Neural cell (in vitro differentiated cells): ENCODE results near the gene AVEN. TPM values are rescaled to one million over a fixed set of nuclear protein-coding genes. Genes with fewer than 3 reads are reported as not detected.

Source experiments
- H2AFZ ChIP-seq: fragments of 200-600, 300-800 bp; sonication (generic), shearing (Covaris generic); 2 replicates; pipeline ENCODE4 v1.6.0; 2014; ENCODE audit warnings: low read depth, mild to moderate bottlenecking, antibody characterized with exemption, low read length, moderate library complexity
- H3F3A ChIP-seq: fragments of 200-600 bp; shearing (Covaris generic); 2 replicates; pipeline ENCODE4 v1.6.1; 2016; ENCODE audit warnings: mild to moderate bottlenecking, moderate library complexity, mixed read lengths, antibody characterized with exemption, low read length; ENCODE audit not compliant: insufficient read depth, poor library complexity, severe bottlenecking
- H3K27ac ChIP-seq: fragments of 200-600, 300-800 bp; sonication (generic), shearing (Covaris generic); 2 replicates; pipeline ENCODE4 v1.5.1; 2014; ENCODE audit warnings: mild to moderate bottlenecking, low read length, moderate library complexity
- H3K27me3 ChIP-seq: fragments of 300-800, 200-600 bp; sonication (generic), shearing (Covaris generic); 2 replicates; pipeline ENCODE4 v1.6.0; 2014; ENCODE audit warnings: mild to moderate bottlenecking, low read depth, low read length, moderate library complexity; ENCODE audit not compliant: insufficient read depth
- H3K36me3 ChIP-seq: fragments of 300-800, 200-600 bp; sonication (generic), shearing (Covaris generic); 2 replicates; pipeline ENCODE4 v1.5.1; 2014; ENCODE audit warnings: mild to moderate bottlenecking, antibody characterized with exemption, low read length, moderate library complexity; ENCODE audit not compliant: insufficient read depth
- H3K4me2 ChIP-seq: fragments of 300-800, 200-600 bp; sonication (generic), shearing (Covaris generic); 2 replicates; pipeline ENCODE4 v1.6.0; 2014; ENCODE audit warnings: mild to moderate bottlenecking, low read length
- H3K4me3 ChIP-seq: fragments of 300-800, 200-600 bp; sonication (generic), shearing (Covaris generic); 2 replicates; pipeline ENCODE4 v1.5.1; 2014; ENCODE audit warnings: mild to moderate bottlenecking, low read length, moderate library complexity
- H3K79me2 ChIP-seq: fragments of 200-600 bp; shearing (Covaris generic); replicated peaks from 2 replicates; pipeline ENCODE4 v1.6.0; 2014; ENCODE audit warnings: mild to moderate bottlenecking, low read length, moderate library complexity; ENCODE audit not compliant: insufficient read depth
- H3K9ac ChIP-seq: fragments of 300-800, 200-600 bp; sonication (generic), shearing (Covaris generic); 2 replicates; pipeline ENCODE4 v1.6.1; 2016; ENCODE audit warnings: mild to moderate bottlenecking, low read length, mixed read lengths
- H3K9me2 ChIP-seq: fragments of 200-600 bp; shearing (Covaris generic); 2 replicates; pipeline ENCODE4 v1.6.1; 2016; ENCODE audit warnings: mild to moderate bottlenecking, low read length, mixed read lengths; ENCODE audit not compliant: insufficient read depth
- H3K9me3 ChIP-seq: fragments of 200-600, 300-800 bp; sonication (generic), shearing (Covaris generic); 2 replicates; pipeline ENCODE4 v1.6.1; 2016; ENCODE audit warnings: mild to moderate bottlenecking, mixed run types, low read length, moderate library complexity, mixed read lengths
- H4K20me1 ChIP-seq: fragments of 200-600 bp; shearing (Covaris generic); 2 replicates; pipeline ENCODE4 v1.6.1; 2016; ENCODE audit warnings: mild to moderate bottlenecking, mixed run types; ENCODE audit not compliant: insufficient read depth
- EP300 ChIP-seq: fragments of 450-650 bp; conservative IDR thresholded peaks from 2 replicates; pipeline ENCODE4 v1.6.1; 2014; ENCODE audit warnings: antibody characterized with exemption, mild to moderate bottlenecking, moderate library complexity; ENCODE audit not compliant: poor library complexity, severe bottlenecking
- EZH2 ChIP-seq: fragments of 200-600, 300-800 bp; shearing (Covaris generic), sonication (generic); IDR thresholded peaks from 2 replicates; pipeline ENCODE4 v1.6.1; 2014; ENCODE audit warnings: antibody characterized with exemption, low read length, borderline replicate concordance, mild to moderate bottlenecking; ENCODE audit not compliant: insufficient read depth, poor library complexity, severe bottlenecking
- MXI1 ChIP-seq: fragments of 450-650 bp; conservative IDR thresholded peaks from 2 replicates; pipeline ENCODE4 v1.6.1; 2014; ENCODE audit warnings: antibody characterized with exemption, mild to moderate bottlenecking; ENCODE audit not compliant: poor library complexity, severe bottlenecking
- POLR2AphosphoS5 ChIP-seq: IDR thresholded peaks from 2 replicates; pipeline ENCODE4 v1.6.1; 2012
- RAD21 ChIP-seq: fragments of 450-650 bp; conservative IDR thresholded peaks from 2 replicates; pipeline ENCODE4 v1.6.1; 2014; ENCODE audit warnings: antibody characterized with exemption, mild to moderate bottlenecking, moderate library complexity
- SMC3 ChIP-seq: fragments of 450-650 bp; conservative IDR thresholded peaks from 2 replicates; pipeline ENCODE4 v1.6.1; 2014; ENCODE audit warnings: antibody characterized with exemption, mild to moderate bottlenecking, moderate library complexity; ENCODE audit not compliant: poor library complexity
- TAF1 ChIP-seq: IDR thresholded peaks from 2 replicates; pipeline ENCODE4 v1.6.1; 2012; ENCODE audit warnings: low read depth
- polyA plus RNA-seq: library from polyadenylated mRNA; depleted of rRNA; stranded (reverse); fragments of >200 nt; gene quantifications from 2 replicates; pipeline ENCODE4 v1.2.3, GENCODE V29; 2014
- TF ChIP-seq, protein P1 (sequence below): fragments of 450-650 bp; IDR thresholded peaks from 2 replicates; pipeline ENCODE4 v1.5.1; 2014; ENCODE audit warnings: antibody characterized with exemption, mild to moderate bottlenecking, moderate library complexity; ENCODE audit not compliant: poor library complexity, severe bottlenecking
- TF ChIP-seq, protein P2 (sequence below): IDR thresholded peaks from 2 replicates; pipeline ENCODE4 v1.6.1; 2012; ENCODE audit warnings: borderline replicate concordance

The AVEN gene
- polyA plus RNA-seq, 1 donor from 2014 or later, result 14.1 TPM

DNA sequence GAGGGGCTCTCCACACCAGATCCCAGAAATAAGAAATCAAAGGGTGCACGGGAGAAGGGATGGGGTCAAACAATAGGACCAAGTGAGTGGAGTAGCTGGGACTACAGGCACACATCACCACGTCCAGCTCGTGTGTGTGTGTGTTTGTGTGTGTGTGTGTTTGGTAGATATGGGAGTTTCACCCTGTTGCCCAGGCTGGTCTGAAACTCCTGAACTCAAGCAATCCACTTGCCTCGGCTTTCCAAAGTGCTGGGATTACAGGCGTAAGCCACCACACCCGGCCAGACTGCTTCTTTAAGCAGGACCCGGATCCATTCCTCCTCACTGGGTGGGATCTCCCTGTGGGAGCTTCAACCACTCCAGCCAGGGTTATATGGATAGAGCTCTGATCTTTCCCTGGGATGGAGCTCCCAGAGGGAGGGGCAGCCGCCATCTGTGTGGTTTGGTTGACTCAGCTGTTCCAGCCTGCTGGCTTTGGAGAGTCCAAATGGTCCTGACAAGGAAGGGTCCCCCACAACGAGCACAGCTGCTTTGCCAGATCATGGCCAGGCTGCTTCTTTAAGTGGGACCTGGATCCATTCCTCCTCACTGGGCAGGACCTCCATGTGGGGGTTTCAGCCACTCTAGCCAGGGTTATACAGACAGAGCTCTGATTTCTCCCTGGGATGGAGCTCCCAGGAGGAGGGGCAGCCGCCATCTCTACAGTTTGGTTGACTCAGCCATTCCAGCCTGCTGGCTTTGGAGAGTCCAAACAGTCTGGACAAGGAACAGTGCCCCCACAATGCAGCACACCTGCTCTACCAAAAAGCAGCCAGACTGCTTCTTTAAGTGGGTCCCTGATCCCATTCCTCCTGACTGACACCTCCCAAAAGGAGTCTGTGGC is 9.1 kb upstream of the AVEN start:
- Histone ChIP-seq H4K20me1 (no peaks in the 10 kb centered on the region), H3K4me2 (no peak overlapping the region), H3K9me3 (no peaks in the 10 kb centered on the region), H3K4me3 (no peak overlapping the region), H3K79me2 (no peaks in the 10 kb centered on the region), H3K36me3 (no peaks in the 10 kb centered on the region), H3K9me2 (no peaks in the 10 kb centered on the region), H3K27ac (no peak overlapping the region), H2AFZ (no peak overlapping the region), H3K27me3 (no peaks in the 10 kb centered on the region), H3K9ac (no peak overlapping the region), H3F3A (no peaks in the 10 kb centered on the region)
- no peak for TF ChIP-seq SMC3
- TF ChIP-seq, protein P1, sequence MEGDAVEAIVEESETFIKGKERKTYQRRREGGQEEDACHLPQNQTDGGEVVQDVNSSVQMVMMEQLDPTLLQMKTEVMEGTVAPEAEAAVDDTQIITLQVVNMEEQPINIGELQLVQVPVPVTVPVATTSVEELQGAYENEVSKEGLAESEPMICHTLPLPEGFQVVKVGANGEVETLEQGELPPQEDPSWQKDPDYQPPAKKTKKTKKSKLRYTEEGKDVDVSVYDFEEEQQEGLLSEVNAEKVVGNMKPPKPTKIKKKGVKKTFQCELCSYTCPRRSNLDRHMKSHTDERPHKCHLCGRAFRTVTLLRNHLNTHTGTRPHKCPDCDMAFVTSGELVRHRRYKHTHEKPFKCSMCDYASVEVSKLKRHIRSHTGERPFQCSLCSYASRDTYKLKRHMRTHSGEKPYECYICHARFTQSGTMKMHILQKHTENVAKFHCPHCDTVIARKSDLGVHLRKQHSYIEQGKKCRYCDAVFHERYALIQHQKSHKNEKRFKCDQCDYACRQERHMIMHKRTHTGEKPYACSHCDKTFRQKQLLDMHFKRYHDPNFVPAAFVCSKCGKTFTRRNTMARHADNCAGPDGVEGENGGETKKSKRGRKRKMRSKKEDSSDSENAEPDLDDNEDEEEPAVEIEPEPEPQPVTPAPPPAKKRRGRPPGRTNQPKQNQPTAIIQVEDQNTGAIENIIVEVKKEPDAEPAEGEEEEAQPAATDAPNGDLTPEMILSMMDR, result no peak
- no peak for TF ChIP-seq EP300
- TF ChIP-seq, protein P2, sequence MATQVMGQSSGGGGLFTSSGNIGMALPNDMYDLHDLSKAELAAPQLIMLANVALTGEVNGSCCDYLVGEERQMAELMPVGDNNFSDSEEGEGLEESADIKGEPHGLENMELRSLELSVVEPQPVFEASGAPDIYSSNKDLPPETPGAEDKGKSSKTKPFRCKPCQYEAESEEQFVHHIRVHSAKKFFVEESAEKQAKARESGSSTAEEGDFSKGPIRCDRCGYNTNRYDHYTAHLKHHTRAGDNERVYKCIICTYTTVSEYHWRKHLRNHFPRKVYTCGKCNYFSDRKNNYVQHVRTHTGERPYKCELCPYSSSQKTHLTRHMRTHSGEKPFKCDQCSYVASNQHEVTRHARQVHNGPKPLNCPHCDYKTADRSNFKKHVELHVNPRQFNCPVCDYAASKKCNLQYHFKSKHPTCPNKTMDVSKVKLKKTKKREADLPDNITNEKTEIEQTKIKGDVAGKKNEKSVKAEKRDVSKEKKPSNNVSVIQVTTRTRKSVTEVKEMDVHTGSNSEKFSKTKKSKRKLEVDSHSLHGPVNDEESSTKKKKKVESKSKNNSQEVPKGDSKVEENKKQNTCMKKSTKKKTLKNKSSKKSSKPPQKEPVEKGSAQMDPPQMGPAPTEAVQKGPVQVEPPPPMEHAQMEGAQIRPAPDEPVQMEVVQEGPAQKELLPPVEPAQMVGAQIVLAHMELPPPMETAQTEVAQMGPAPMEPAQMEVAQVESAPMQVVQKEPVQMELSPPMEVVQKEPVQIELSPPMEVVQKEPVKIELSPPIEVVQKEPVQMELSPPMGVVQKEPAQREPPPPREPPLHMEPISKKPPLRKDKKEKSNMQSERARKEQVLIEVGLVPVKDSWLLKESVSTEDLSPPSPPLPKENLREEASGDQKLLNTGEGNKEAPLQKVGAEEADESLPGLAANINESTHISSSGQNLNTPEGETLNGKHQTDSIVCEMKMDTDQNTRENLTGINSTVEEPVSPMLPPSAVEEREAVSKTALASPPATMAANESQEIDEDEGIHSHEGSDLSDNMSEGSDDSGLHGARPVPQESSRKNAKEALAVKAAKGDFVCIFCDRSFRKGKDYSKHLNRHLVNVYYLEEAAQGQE, result no peak
- no peak for TF ChIP-seq TAF1
- no peak for TF ChIP-seq RAD21
- TF ChIP-seq MXI1, result no peak
- TF ChIP-seq EZH2, result no peak
- TF ChIP-seq POLR2AphosphoS5, result no peak

DNA sequence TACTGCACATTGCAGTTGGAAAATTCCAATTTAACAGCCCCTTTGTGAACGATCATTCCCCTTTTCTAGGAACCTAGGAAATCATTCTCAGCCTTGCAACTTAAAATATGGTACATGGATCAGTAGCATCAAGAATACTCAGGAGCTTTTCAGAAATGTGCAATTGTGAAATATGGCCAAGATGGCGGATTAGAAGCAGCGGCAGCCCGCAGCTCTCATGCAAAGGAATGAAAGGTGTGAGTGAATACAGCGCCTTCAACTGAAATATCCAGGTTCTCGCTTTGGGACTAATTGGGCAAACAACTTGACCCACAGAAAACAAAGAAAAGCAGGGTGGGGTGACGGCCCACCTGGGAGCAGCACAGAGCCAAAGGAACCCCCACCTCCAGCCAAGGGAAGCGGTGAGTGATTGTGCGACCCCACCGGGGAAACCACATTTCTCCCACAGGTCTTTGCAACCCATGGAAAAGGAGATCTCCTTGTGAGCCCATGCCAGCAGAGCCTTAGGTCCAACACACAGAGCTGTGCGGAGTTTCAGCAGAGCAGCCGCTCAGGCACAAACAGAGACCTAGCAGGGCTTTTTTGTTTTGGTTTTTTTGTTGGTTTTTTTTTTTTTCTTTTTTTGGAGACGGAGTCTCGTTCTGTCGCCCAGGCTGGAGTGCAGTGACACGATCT is 7.6 kb upstream of the AVEN start:
- no peaks in the 10 kb centered on the region for H3F3A ChIP-seq
- H3K9me2 ChIP-seq, result no peaks in the 10 kb centered on the region
- H3K9ac ChIP-seq, result no peak overlapping the region
- TF ChIP-seq, protein P1, result no peak
- TF ChIP-seq TAF1, result no peak
- no peak for TF ChIP-seq POLR2AphosphoS5
- TF ChIP-seq EZH2, result no peak
- no peak for TF ChIP-seq MXI1
- TF ChIP-seq SMC3, result no peak
- no peak for TF ChIP-seq EP300
- TF ChIP-seq, protein P2, result no peak
- no peak for TF ChIP-seq RAD21
- H2AFZ ChIP-seq, result no peak overlapping the region
- no peaks in the 10 kb centered on the region for H3K9me3 ChIP-seq
- no peaks in the 10 kb centered on the region for H3K27me3 ChIP-seq
- H3K27ac ChIP-seq, result no peak overlapping the region
- no peaks in the 10 kb centered on the region for H4K20me1 ChIP-seq
- H3K79me2 ChIP-seq, result no peaks in the 10 kb centered on the region
- no peak overlapping the region for H3K4me3 ChIP-seq
- no peak overlapping the region for H3K4me2 ChIP-seq
- H3K36me3 ChIP-seq, result no peaks in the 10 kb centered on the region
